ENCODE data around the gene DHRS4. TPM values are rescaled to one million over a fixed set of nuclear protein-coding genes. Genes with fewer than 3 reads are reported as not detected.

DHRS4 gene
- total and polyA plus RNA-seq, 9 of the 15 experiments (the other 6 are each of a cell fraction or from before 2014, with no cell fraction given): 0.51 to 35.9 (median 10.1) TPM

GRCh38 chr14:23939607-23940326 is 13.8 kb upstream of the DHRS4 start (continued):
- TF ChIP-seq ZMIZ1 (IDR thresholded peaks at IDR 0.05; ENCODE audit: low read depth in 2 of 2, low read length in 2 of 2) (no peak), ZNF75A (CRISPR knock-in tag; IDR thresholded peaks at IDR 0.05) (no peak), ZNF609 (CRISPR knock-in tag; IDR thresholded peaks at IDR 0.05; ENCODE audit: borderline replicate concordance) (no peak), CAMTA2 (CRISPR knock-in tag; conservative IDR thresholded peaks at IDR 0.05) (no peak), SOX6 (IDR thresholded peaks at IDR 0.05) (peak; percentile 85), PTRF (tag; IDR thresholded peaks at IDR 0.05) (peak; percentile 47; the same call in 1 of the 2 replicates), MEIS2 (IDR thresholded peaks at IDR 0.05; ENCODE audit: partially characterized antibody) (no peak), ZNF668 (CRISPR knock-in tag; IDR thresholded peaks at IDR 0.05) (peak; percentile 95; the same call in 1 of the 2 replicates), ETV6 (IDR thresholded peaks at IDR 0.05; ENCODE audit: borderline replicate concordance in 1 of 2, low read depth in 2 of 2, low read length in 1 of 2) (no peak), ETV6 (CRISPR knock-in tag; IDR thresholded peaks at IDR 0.05; ENCODE audit: borderline replicate concordance) (no peak), ZNF785 (CRISPR knock-in tag; IDR thresholded peaks at IDR 0.05) (peak; percentile 65; the same call in 1 of the 2 replicates), TRIM25 (IDR thresholded peaks at IDR 0.05; ENCODE audit: borderline replicate concordance) (no peak), ZNF445 (CRISPR knock-in tag; IDR thresholded peaks at IDR 0.05; ENCODE audit: low read depth) (no peak), HEY1 (CRISPR knock-in tag; IDR thresholded peaks at IDR 0.05; ENCODE audit: borderline replicate concordance) (peak; percentile 65; the same call in 1 of the 2 replicates), IFI16 (CRISPR knock-in tag; IDR thresholded peaks at IDR 0.05) (peak; percentile 94), HDAC8 (tag; IDR thresholded peaks at IDR 0.05) (no peak), STAG1 (CRISPR knock-in tag; IDR thresholded peaks at IDR 0.05; ENCODE audit: borderline replicate concordance) (no peak)
